Left ventricle myocardium inferior (tissue), 1 donor: ENCODE results near the gene RNF187. TPM values are rescaled to one million over a fixed set of nuclear protein-coding genes. Genes with fewer than 3 reads are reported as not detected.

Experiments used
- DNase-seq: peaks from one replicate; pipeline ENCODE4 v3.0.0-alpha.2; 2020
- H3K27ac ChIP-seq: fragments of 200-600 bp; replicated peaks from 2 replicates; pipeline ENCODE4 v1.8.0; 2021
- H3K27me3 ChIP-seq: fragments of 200-600 bp; 2 replicates; pipeline ENCODE4 v1.8.0; 2021; ENCODE audit warnings: low read depth
- H3K36me3 ChIP-seq: fragments of 200-600 bp; 2 replicates; pipeline ENCODE4 v1.8.0; 2021
- H3K4me1 ChIP-seq: fragments of 200-600 bp; 2 replicates; pipeline ENCODE4 v1.8.0; 2021
- H3K4me3 ChIP-seq: fragments of 200-600 bp; 2 replicates; pipeline ENCODE4 v1.8.0; 2021; ENCODE audit warnings: mild to moderate bottlenecking, moderate library complexity
- H3K9me3 ChIP-seq: fragments of 200-600 bp; replicated peaks from 2 replicates; pipeline ENCODE4 v1.8.0; 2021
- intact Hi-C: fragments of 100-400 bp; cut with micrococcal nuclease; formaldehyde crosslinking; loops from one replicate; pipeline ENCODE4 v1.11.0; 2022
- total RNA-seq: library from RNA; stranded (reverse); fragmentation: NEBNext Ultra II Directional; extraction: Animal tissue kit (Norgen Biotek cat#: 25700); gene quantifications from one replicate; pipeline ENCODE4 v1.2.1, GENCODE V29; 2021
- TF ChIP-seq, protein P1 (sequence below): fragments of 200-600 bp; IDR thresholded peaks from 2 replicates; pipeline ENCODE4 v1.8.0; 2021; ENCODE audit warnings: antibody characterized with exemption, mild to moderate bottlenecking, borderline replicate concordance
- donor health status: DM: no; HTN: yes; CAD: no; lungs with severe emphysema.

Gene RNF187
- total RNA-seq, 1 donor from 2014 or later, result 79.5 TPM

DNA sequence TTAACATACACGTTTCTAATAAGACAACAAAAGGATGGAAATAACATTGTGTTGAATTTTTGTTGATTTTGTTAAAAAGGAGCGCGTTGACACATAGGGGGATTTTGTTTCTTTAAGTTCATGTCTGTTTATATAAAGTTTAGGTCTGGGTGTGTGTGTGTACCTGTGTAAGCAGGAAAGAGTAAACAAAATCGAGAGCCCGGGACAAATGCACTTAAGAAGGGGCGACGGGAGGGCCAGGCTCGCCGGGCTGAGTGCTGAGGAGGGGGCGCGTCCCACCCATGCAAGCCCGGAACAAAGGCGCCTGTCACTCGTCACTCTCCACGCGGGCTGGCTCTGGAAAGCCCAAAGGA is 41.7 kb upstream of the RNF187 start:
- Histone ChIP-seq H3K4me1 (peaks cover 14% of the 10 kb centered on the region), H3K36me3 (no peaks in the 10 kb centered on the region), H3K27me3 (peaks cover 69% of the 10 kb centered on the region), H3K4me3 (peak overlapping the region; percentile 58), H3K27ac (no peak overlapping the region), H3K9me3 (no peaks in the 10 kb centered on the region)
- no peak for DNase-seq
- TF ChIP-seq, protein P1, sequence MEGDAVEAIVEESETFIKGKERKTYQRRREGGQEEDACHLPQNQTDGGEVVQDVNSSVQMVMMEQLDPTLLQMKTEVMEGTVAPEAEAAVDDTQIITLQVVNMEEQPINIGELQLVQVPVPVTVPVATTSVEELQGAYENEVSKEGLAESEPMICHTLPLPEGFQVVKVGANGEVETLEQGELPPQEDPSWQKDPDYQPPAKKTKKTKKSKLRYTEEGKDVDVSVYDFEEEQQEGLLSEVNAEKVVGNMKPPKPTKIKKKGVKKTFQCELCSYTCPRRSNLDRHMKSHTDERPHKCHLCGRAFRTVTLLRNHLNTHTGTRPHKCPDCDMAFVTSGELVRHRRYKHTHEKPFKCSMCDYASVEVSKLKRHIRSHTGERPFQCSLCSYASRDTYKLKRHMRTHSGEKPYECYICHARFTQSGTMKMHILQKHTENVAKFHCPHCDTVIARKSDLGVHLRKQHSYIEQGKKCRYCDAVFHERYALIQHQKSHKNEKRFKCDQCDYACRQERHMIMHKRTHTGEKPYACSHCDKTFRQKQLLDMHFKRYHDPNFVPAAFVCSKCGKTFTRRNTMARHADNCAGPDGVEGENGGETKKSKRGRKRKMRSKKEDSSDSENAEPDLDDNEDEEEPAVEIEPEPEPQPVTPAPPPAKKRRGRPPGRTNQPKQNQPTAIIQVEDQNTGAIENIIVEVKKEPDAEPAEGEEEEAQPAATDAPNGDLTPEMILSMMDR, result no peak
- intact Hi-C loops, result no loop called here

DNA sequence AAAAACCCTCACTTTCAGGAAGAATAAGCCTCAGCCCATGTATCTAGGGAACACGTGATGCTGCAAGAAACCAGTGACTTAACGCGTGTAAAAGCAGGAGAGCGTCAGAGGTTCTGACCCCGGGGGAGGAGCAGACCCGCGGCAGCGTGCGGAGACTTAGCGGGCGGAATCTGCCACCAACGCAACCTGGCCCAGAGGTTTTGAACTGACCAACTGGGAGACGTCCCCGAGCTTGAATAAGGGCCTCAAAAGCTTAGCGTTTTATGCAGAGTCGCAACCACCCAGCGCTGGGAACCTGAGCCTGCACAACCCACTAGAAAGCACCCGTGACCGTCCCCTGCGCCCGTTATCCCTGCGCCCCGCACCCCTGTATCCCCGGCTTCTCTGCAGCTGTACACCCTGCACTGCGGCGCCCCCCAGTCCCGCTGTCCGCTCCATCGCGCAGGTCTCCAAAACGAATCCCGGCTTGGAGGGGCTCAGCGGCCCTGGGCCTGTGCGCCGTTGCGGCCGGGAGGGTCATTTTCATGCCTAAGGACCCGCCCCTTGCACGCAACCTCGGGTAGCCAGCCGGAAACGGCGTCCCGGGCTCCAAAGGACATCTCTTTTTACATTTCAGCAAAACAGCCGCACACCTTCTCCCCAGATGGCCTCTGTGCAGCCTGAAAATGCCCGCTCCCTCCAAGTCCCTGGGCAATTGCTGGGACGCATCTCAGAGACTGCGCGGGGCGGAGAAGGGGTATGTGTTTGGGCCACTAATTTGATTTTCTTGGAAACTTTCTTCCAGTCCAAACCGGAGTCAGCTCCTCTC is 41.1 kb upstream of the RNF187 start:
- Histone ChIP-seq H3K4me1 (peaks cover 14% of the 10 kb centered on the region), H3K36me3 (no peaks in the 10 kb centered on the region), H3K27ac (no peak overlapping the region), H3K4me3 (peak overlapping the region; percentile 58), H3K9me3 (no peaks in the 10 kb centered on the region), H3K27me3 (peaks cover 64% of the 10 kb centered on the region)
- intact Hi-C loops, result no loop called here
- TF ChIP-seq, protein P1, result no peak
- DNase-seq, result no peak

DNA sequence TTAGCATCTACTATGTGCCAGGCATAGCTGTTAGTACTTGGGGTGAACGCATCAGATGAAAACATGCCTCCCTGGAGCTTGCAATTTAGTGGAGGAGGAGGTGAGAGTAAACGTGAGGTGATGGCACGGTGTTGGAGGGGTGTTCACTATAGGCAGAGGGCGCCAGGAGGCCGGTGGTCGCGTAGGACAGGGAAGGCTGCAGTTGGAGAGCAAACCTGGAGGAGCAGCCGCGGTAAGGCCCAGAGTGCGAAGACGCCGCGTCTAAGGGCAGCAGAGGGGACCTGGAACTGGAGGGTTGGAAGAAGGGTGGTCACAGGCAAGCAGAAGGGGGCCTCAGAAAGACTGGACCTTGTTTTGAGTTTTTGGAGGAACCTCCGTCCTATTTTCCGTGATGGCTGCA is 40.3 kb upstream of the RNF187 start:
- no peak overlapping the region for H3K4me3 ChIP-seq
- H3K27ac ChIP-seq, result no peak overlapping the region

DNA sequence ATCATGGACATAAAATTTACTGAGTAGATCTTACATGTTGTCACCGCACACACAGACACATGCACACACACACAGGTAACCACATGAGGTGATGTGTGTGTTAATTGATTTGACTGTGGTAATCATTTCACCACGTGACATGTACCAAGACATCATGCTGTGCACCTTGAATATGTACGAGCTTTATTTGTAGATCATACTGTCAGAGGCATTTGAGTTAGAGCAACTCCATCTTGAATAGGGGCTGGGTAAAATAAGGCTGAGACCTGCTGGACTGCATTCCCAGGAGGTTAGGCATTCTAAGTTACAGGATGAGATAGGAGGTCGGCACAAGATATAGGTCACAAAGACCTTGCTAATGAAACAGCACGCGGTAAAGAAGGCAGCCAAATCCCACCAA is 38.8 kb upstream of the RNF187 start:
- intact Hi-C loops, result no loop called here

More for the DNA sequence above, 40.3 kb upstream of the RNF187 start:
- intact Hi-C loops, result no loop called here
- H3K9me3 ChIP-seq, result no peaks in the 10 kb centered on the region
- H3K4me1 ChIP-seq, result peaks cover 14% of the 10 kb centered on the region
- H3K36me3 ChIP-seq, result no peaks in the 10 kb centered on the region
- DNase-seq, result no peak
- peaks cover 56% of the 10 kb centered on the region for H3K27me3 ChIP-seq
- TF ChIP-seq, protein P1, result no peak

DNA sequence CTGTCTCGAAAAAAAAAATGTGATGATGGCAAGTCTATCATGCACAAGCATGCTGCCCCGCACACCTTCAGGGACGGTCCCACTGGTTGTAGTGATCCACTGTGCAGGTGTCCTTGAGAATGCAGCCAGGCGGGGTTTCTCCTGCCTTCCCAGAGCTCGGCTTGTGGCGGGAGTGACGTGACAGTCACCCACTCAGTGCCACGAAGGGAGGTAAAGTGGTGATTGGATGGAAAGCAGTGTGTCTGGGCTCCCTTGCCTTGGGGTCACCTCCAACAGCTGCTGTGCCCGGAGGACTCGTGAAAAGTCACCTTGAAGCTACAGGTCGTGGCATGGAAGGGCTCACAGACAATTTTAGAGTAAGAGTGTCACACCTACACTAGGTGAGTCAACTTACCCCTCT is 37.0 kb upstream of the RNF187 start:
- Histone ChIP-seq H3K9me3 (no peaks in the 10 kb centered on the region), H3K4me3 (no peak overlapping the region), H3K4me1 (peaks cover 23% of the 10 kb centered on the region), H3K27me3 (peaks cover 26% of the 10 kb centered on the region), H3K27ac (no peak overlapping the region), H3K36me3 (no peaks in the 10 kb centered on the region)
- intact Hi-C loops, result no loop called here
- TF ChIP-seq, protein P1, result no peak
- DNase-seq, result no peak

More for the DNA sequence above, 38.8 kb upstream of the RNF187 start:
- DNase-seq, result no peak
- H3K27ac ChIP-seq, result no peak overlapping the region
- no peaks in the 10 kb centered on the region for H3K36me3 ChIP-seq
- TF ChIP-seq, protein P1, result no peak
- peaks cover 14% of the 10 kb centered on the region for H3K4me1 ChIP-seq
- H3K9me3 ChIP-seq, result no peaks in the 10 kb centered on the region
- peaks cover 45% of the 10 kb centered on the region for H3K27me3 ChIP-seq
- no peak overlapping the region for H3K4me3 ChIP-seq
